GM23338 (cell line): Measurements from ENCODE around the gene CACNG3. TPM values are rescaled to one million over a fixed set of nuclear protein-coding genes. Genes with fewer than 3 reads are reported as not detected.

ENCODE experiments used
- ATAC-seq: fragments of 200-7000 bp; cut with Tn5 transposase; 3 replicates; pipeline ENCODE4 v1.9.1; 2020
- DNase-seq: peaks from one replicate; pipeline ENCODE4 v3.0.0-alpha.2; 2015; ENCODE audit warnings: low spot score
- H2AFZ ChIP-seq: fragments of 200-600 bp; sonication (generic); 2 replicates; pipeline ENCODE4 v1.8.0; 2016; ENCODE audit warnings: antibody characterized with exemption, mild to moderate bottlenecking, moderate library complexity
- H3F3A ChIP-seq: fragments of 200-600 bp; sonication (generic); replicated peaks from 2 replicates; pipeline ENCODE4 v1.8.0; 2017; ENCODE audit warnings: antibody characterized with exemption, mixed run types, low read depth
- H3K27ac ChIP-seq: fragments of 200-600 bp; sonication (generic); 2 replicates; pipeline ENCODE4 v1.6.1; 2016; ENCODE audit warnings: low read depth
- H3K27me3 ChIP-seq: fragments of 200-600 bp; sonication (generic); 2 replicates; pipeline ENCODE4 v1.8.0; 2016; ENCODE audit warnings: mild to moderate bottlenecking, mixed run types, moderate library complexity; ENCODE audit not compliant: insufficient read depth
- H3K36me3 ChIP-seq: fragments of 200-600 bp; sonication (generic); 2 replicates; pipeline ENCODE4 v1.8.0; 2016; ENCODE audit warnings: mild to moderate bottlenecking; ENCODE audit not compliant: insufficient read depth
- H3K4me1 ChIP-seq: fragments of 200-600 bp; sonication (generic); 2 replicates; pipeline ENCODE4 v1.8.0; 2016; ENCODE audit warnings: mild to moderate bottlenecking, moderate library complexity; ENCODE audit not compliant: insufficient read depth
- H3K4me2 ChIP-seq: fragments of 200-600 bp; sonication (generic); 2 replicates; pipeline ENCODE4 v1.7.1; 2017; ENCODE audit warnings: mixed run types
- H3K4me3 ChIP-seq: fragments of 200-600 bp; sonication (generic); 2 replicates; pipeline ENCODE4 v1.6.1; 2016; ENCODE audit warnings: mixed run types
- H3K79me2 ChIP-seq: fragments of 200-600 bp; sonication (generic); replicated peaks from 2 replicates; pipeline ENCODE4 v1.8.0; 2017; ENCODE audit warnings: mild to moderate bottlenecking; ENCODE audit not compliant: insufficient read depth
- H3K9me2 ChIP-seq: fragments of 200-600 bp; sonication (generic); 2 replicates; pipeline ENCODE4 v1.8.0; 2017; ENCODE audit not compliant: insufficient read depth
- H4K20me1 ChIP-seq: fragments of 200-600 bp; sonication (generic); replicated peaks from 2 replicates; pipeline ENCODE4 v1.8.0; 2017; ENCODE audit warnings: mild to moderate bottlenecking; ENCODE audit not compliant: insufficient read depth
- H3K27ac Mint-ChIP-seq: 2 replicates; pipeline ENCODE4 v1.8.0; 2020; ENCODE audit warnings: inconsistent platforms, mild to moderate bottlenecking, moderate library complexity, mixed read lengths
- H3K27me3 Mint-ChIP-seq: 3 replicates; pipeline ENCODE4 v1.8.0; 2022; ENCODE audit warnings: low read depth, mild to moderate bottlenecking, moderate library complexity, mixed read lengths, inconsistent platforms; ENCODE audit not compliant: insufficient read depth, poor library complexity
- H3K36me3 Mint-ChIP-seq: 3 replicates; pipeline ENCODE4 v1.8.0; 2021; ENCODE audit warnings: low read depth, mild to moderate bottlenecking, inconsistent platforms, moderate library complexity, mixed read lengths
- H3K4me1 Mint-ChIP-seq: 3 replicates; pipeline ENCODE4 v1.8.0; 2020; ENCODE audit warnings: mild to moderate bottlenecking, inconsistent platforms, mixed read lengths
- H3K4me3 Mint-ChIP-seq: 3 replicates; pipeline ENCODE4 v1.8.0; 2021; ENCODE audit warnings: moderate library complexity, mild to moderate bottlenecking, inconsistent platforms, mixed read lengths
- H3K9me3 Mint-ChIP-seq: 3 replicates; pipeline ENCODE4 v1.8.0; 2020; ENCODE audit warnings: moderate library complexity, mild to moderate bottlenecking, inconsistent platforms, mixed read lengths
- CREB1 ChIP-seq: fragments of 250-450 bp; sonication (Bioruptor Pico); IDR thresholded peaks from 2 replicates; pipeline ENCODE4 v1.5.0; 2020; ENCODE audit warnings: low read depth, mild to moderate bottlenecking, moderate library complexity
- EZH2 ChIP-seq: fragments of 200-600 bp; sonication (generic); IDR thresholded peaks from one replicate; pipeline ENCODE4 v1.8.0; 2017; ENCODE audit warnings: antibody characterized with exemption, mild to moderate bottlenecking, low read depth; ENCODE audit not compliant: unreplicated experiment
- EZH2phosphoT487 ChIP-seq: fragments of 200-600 bp; sonication (generic); IDR thresholded peaks from one replicate; pipeline ENCODE4 v1.8.1; 2018; ENCODE audit warnings: antibody characterized with exemption; ENCODE audit not compliant: unreplicated experiment
- JUNB ChIP-seq: IDR thresholded peaks from one replicate; pipeline ENCODE4 v1.6.1; 2016; ENCODE audit warnings: antibody characterized with exemption; ENCODE audit not compliant: unreplicated experiment
- NANOG ChIP-seq: IDR thresholded peaks from 2 replicates; pipeline ENCODE4 v1.6.1; 2016; ENCODE audit warnings: antibody characterized with exemption, borderline replicate concordance
- POLR2AphosphoS5 ChIP-seq: IDR thresholded peaks from 2 replicates; pipeline ENCODE4 v1.6.1; 2016; ENCODE audit warnings: antibody characterized with exemption, low read depth
- REST ChIP-seq: IDR thresholded peaks from one replicate; pipeline ENCODE4 v1.6.1; 2018; ENCODE audit warnings: antibody characterized with exemption; ENCODE audit not compliant: unreplicated experiment
- STAT1 ChIP-seq: IDR thresholded peaks from one replicate; pipeline ENCODE4 v1.6.1; 2016; ENCODE audit warnings: antibody characterized with exemption; ENCODE audit not compliant: unreplicated experiment
- ZNF114 ChIP-seq: fragments of 250-450 bp; sonication (Bioruptor Pico); IDR thresholded peaks from 2 replicates; pipeline ENCODE4 v1.5.0; 2020; ENCODE audit warnings: mild to moderate bottlenecking, moderate library complexity
- ZNF331 ChIP-seq: fragments of 250-450 bp; sonication (Bioruptor Pico); IDR thresholded peaks from 2 replicates; pipeline ENCODE4 v1.5.0; 2020; ENCODE audit warnings: low read depth, mild to moderate bottlenecking, moderate library complexity
- polyA plus RNA-seq: library from polyadenylated mRNA; unstranded; fragments of >200 nt; fragmentation: Nextera tagmentation; extraction: Ambion mirVana; gene quantifications from 2 replicates; pipeline ENCODE4 v1.2.1, GENCODE V29; 2016
- total RNA-seq: library from RNA; depleted of rRNA; stranded (reverse); fragments of >200 nt; shearing (Covaris generic); gene quantifications from 2 replicates; pipeline ENCODE4 v1.2.3, GENCODE V29; 2014
- TF ChIP-seq, protein P1 (sequence below): IDR thresholded peaks from 2 replicates; pipeline ENCODE4 v1.6.1; 2016; ENCODE audit warnings: antibody characterized with exemption
- TF ChIP-seq, protein P2 (sequence below): fragments of 250-450 bp; sonication (Bioruptor Pico); IDR thresholded peaks from 2 replicates; pipeline ENCODE4 v1.5.0; 2020; ENCODE audit warnings: mild to moderate bottlenecking, moderate library complexity

CACNG3 gene
- total and polyA plus RNA-seq, 2 experiments from 2014 or later, result not detected

- Mint-ChIP-seq H3K4me1 (peaks cover 19% of the 10 kb centered on the region), H3K27me3 (peaks cover 4% of the 10 kb centered on the region), H3K27ac (no peak overlapping the region), H3K9me3 (no peaks in the 10 kb centered on the region), H3K4me3 (no peak overlapping the region), H3K36me3 (no peaks in the 10 kb centered on the region)
- ATAC-seq (no peak), DNase-seq (no peak)
- no peaks in the 10 kb centered on the region for H3K36me3 ChIP-seq
- no peaks in the 10 kb centered on the region for H3K27me3 ChIP-seq
- no peaks in the 10 kb centered on the region for H3K79me2 ChIP-seq
- H3F3A ChIP-seq, result no peaks in the 10 kb centered on the region
- peaks cover 10% of the 10 kb centered on the region; the same call in 1 of the 2 replicates for H3K9me2 ChIP-seq
- no peak overlapping the region for H3K27ac ChIP-seq
- TF ChIP-seq NANOG (no peak), REST (no peak), POLR2AphosphoS5 (no peak), ZNF114 (CRISPR knock-in tag) (no peak)
- TF ChIP-seq, protein P1, sequence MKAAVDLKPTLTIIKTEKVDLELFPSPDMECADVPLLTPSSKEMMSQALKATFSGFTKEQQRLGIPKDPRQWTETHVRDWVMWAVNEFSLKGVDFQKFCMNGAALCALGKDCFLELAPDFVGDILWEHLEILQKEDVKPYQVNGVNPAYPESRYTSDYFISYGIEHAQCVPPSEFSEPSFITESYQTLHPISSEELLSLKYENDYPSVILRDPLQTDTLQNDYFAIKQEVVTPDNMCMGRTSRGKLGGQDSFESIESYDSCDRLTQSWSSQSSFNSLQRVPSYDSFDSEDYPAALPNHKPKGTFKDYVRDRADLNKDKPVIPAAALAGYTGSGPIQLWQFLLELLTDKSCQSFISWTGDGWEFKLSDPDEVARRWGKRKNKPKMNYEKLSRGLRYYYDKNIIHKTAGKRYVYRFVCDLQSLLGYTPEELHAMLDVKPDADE, result no peak
- no peak overlapping the region for H3K4me2 ChIP-seq
- peaks cover 20% of the 10 kb centered on the region for H3K4me1 ChIP-seq
- no peak overlapping the region for H3K4me3 ChIP-seq
- H4K20me1 ChIP-seq, result no peaks in the 10 kb centered on the region
- H2AFZ ChIP-seq, result peak overlapping the region; percentile 52; the same call in 1 of the 2 replicates
Measured at GRCh38 chr16:24352746-24353145, 96.6 kb downstream of the CACNG3 start.

- no peaks in the 10 kb centered on the region for H3K79me2 ChIP-seq
- no peak overlapping the region for H3K4me2 ChIP-seq
- no peaks in the 10 kb centered on the region for H4K20me1 ChIP-seq
- H3K9me2 ChIP-seq, result peaks cover 10% of the 10 kb centered on the region; the same call in 1 of the 2 replicates
- DNase-seq (no peak), ATAC-seq (no peak)
- H3K27me3 Mint-ChIP-seq, result peaks cover 4% of the 10 kb centered on the region
- H2AFZ ChIP-seq, result no peak overlapping the region
- no peak overlapping the region for H3K4me3 Mint-ChIP-seq
- H3K27ac Mint-ChIP-seq, result no peak overlapping the region
- no peaks in the 10 kb centered on the region for H3K9me3 Mint-ChIP-seq
- no peaks in the 10 kb centered on the region for H3F3A ChIP-seq
- no peaks in the 10 kb centered on the region for H3K36me3 ChIP-seq
- peaks cover 13% of the 10 kb centered on the region for H3K4me1 ChIP-seq
- peaks cover 11% of the 10 kb centered on the region for H3K4me1 Mint-ChIP-seq
- no peaks in the 10 kb centered on the region for H3K27me3 ChIP-seq
- H3K36me3 Mint-ChIP-seq, result no peaks in the 10 kb centered on the region
- no peak overlapping the region for H3K27ac ChIP-seq
- H3K4me3 ChIP-seq, result no peak overlapping the region
- TF ChIP-seq POLR2AphosphoS5, result no peak
- no peak for TF ChIP-seq CREB1 (CRISPR knock-in tag)
- TF ChIP-seq, protein P2, sequence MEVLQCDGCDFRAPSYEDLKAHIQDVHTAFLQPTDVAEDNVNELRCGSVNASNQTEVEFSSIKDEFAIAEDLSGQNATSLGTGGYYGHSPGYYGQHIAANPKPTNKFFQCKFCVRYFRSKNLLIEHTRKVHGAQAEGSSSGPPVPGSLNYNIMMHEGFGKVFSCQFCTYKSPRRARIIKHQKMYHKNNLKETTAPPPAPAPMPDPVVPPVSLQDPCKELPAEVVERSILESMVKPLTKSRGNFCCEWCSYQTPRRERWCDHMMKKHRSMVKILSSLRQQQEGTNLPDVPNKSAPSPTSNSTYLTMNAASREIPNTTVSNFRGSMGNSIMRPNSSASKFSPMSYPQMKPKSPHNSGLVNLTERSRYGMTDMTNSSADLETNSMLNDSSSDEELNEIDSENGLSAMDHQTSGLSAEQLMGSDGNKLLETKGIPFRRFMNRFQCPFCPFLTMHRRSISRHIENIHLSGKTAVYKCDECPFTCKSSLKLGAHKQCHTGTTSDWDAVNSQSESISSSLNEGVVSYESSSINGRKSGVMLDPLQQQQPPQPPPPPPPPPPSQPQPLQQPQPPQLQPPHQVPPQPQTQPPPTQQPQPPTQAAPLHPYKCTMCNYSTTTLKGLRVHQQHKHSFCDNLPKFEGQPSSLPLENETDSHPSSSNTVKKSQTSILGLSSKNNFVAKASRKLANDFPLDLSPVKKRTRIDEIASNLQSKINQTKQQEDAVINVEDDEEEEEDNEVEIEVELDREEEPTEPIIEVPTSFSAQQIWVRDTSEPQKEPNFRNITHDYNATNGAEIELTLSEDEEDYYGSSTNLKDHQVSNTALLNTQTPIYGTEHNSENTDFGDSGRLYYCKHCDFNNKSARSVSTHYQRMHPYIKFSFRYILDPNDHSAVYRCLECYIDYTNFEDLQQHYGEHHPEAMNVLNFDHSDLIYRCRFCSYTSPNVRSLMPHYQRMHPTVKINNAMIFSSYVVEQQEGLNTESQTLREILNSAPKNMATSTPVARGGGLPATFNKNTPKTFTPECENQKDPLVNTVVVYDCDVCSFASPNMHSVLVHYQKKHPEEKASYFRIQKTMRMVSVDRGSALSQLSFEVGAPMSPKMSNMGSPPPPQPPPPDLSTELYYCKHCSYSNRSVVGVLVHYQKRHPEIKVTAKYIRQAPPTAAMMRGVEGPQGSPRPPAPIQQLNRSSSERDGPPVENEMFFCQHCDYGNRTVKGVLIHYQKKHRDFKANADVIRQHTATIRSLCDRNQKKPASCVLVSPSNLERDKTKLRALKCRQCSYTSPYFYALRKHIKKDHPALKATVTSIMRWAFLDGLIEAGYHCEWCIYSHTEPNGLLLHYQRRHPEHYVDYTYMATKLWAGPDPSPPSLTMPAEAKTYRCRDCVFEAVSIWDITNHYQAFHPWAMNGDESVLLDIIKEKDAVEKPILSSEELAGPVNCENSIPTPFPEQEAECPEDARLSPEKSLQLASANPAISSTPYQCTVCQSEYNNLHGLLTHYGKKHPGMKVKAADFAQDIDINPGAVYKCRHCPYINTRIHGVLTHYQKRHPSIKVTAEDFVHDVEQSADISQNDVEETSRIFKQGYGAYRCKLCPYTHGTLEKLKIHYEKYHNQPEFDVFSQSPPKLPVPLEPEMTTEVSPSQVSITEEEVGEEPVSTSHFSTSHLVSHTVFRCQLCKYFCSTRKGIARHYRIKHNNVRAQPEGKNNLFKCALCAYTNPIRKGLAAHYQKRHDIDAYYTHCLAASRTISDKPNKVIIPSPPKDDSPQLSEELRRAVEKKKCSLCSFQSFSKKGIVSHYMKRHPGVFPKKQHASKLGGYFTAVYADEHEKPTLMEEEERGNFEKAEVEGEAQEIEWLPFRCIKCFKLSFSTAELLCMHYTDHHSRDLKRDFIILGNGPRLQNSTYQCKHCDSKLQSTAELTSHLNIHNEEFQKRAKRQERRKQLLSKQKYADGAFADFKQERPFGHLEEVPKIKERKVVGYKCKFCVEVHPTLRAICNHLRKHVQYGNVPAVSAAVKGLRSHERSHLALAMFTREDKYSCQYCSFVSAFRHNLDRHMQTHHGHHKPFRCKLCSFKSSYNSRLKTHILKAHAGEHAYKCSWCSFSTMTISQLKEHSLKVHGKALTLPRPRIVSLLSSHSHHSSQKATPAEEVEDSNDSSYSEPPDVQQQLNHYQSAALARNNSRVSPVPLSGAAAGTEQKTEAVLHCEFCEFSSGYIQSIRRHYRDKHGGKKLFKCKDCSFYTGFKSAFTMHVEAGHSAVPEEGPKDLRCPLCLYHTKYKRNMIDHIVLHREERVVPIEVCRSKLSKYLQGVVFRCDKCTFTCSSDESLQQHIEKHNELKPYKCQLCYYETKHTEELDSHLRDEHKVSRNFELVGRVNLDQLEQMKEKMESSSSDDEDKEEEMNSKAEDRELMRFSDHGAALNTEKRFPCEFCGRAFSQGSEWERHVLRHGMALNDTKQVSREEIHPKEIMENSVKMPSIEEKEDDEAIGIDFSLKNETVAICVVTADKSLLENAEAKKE (CRISPR knock-in tag), result no peak
- TF ChIP-seq EZH2, result no peak
- no peak for TF ChIP-seq EZH2phosphoT487
- TF ChIP-seq JUNB, result no peak
- TF ChIP-seq STAT1, result no peak
- no peak for TF ChIP-seq ZNF331 (CRISPR knock-in tag)
- TF ChIP-seq NANOG, result no peak
Measured at GRCh38 chr16:24353622-24354021, 97.5 kb downstream of the CACNG3 start.
